HG03060 (cell line): ENCODE results near the gene RARRES1.

Experiments used
- ATAC-seq: cut with Tn5 transposase; IDR thresholded peaks from one replicate; pipeline ENCODE4 v1.9.1; 2021; ENCODE audit warnings: low read depth, moderate number of reproducible peaks; ENCODE audit not compliant: unreplicated experiment

RARRES1 gene

GRCh38 chr3:158737410-158737809 is 5.2 kb upstream of the RARRES1 start:
- ATAC-seq, result no peak

GRCh38 chr3:158735296-158736033 is 3.2 kb upstream of the RARRES1 start:
- no peak for ATAC-seq

DNA sequence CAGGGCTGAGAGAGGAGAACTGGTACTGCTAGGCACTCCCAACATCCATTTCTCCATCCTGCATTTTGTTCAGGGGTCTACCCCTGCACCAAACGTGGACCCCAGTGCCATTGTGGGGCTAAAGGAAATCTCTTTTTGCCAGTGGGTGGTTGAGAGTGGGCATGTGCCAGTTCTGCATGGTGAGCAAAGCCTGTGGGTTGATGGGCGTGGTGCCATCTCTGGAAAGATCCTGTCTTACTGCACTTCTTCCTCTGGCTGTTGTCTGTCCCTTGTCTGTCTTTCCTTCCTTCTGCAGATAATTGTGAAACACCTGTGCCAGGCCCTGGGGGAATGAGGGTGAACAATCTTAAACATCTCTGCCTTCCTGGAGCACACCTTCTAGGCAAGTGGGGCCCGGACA is 1.4 kb upstream of the RARRES1 start:
- ATAC-seq, result no peak

GRCh38 chr3:158732856-158733200 is 571 bp upstream of the RARRES1 start:
- no peak for ATAC-seq

GRCh38 chr3:158731486-158731885 is 771 bp downstream of the RARRES1 start:
- no peak for ATAC-seq

GRCh38 chr3:158728851-158729250 is 3.4 kb downstream of the RARRES1 start:
- ATAC-seq, result no peak

GRCh38 chr3:158728061-158728377 is 4.2 kb downstream of the RARRES1 start:
- no peak for ATAC-seq

GRCh38 chr3:158727206-158728060 is 4.8 kb downstream of the RARRES1 start:
- peak; percentile 52 for ATAC-seq

DNA sequence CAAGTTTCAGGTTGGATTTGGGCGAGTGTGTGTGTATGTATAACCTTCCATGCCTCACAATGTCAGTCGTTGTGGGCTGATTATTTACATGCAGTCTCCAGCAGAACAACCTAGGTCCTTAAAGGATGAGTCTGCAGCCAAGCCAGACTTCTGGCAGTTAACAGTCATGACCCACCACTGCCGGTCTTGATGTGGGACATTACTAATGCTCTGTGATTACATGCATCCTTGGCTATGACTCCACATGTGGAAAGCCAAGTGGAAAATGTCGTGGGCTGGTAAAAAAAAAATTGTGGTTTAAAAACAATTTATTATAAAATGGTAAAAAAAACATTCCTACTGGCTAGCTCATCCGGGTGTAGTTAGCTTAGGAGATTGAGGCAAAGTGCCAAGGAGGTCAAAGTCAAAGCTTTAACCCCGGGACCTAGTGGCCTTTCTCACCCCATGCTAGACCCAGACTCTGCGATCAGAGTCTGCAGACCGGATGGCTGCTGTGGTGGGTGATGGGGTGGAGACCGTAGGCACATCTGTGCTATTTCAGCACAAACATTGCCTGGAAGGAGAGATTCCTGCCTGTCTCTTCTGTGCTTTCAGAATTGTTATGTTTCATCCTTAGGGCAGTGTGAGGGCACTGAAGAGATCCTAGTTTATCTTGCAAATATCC is 6.8 kb downstream of the RARRES1 start:
- no peak for ATAC-seq

- no peak for ATAC-seq
Measured at GRCh38 chr3:158723991-158724390, 8.3 kb downstream of the RARRES1 start.

DNA sequence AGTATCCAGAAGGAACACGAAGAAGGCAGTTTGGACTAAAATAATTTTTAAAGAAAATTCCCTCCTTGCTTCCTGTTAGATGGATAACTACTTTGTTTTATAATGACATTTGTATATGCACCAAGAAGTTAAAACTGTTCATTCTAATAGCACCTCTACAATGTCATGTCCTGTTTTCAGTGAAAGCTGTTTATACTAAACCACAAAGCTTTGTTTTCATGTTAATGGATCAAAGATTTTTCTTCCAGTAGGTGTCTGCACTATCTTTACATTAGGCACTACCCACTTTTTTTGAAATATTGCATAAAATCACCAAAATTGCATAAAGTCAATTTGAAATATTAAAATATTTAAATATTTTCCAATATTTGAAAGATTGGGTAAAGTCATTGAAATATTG is 10.1 kb downstream of the RARRES1 start:
- ATAC-seq, result no peak

- ATAC-seq, result no peak
Measured at GRCh38 chr3:158718490-158719170, 13.6 kb downstream of the RARRES1 start.

DNA sequence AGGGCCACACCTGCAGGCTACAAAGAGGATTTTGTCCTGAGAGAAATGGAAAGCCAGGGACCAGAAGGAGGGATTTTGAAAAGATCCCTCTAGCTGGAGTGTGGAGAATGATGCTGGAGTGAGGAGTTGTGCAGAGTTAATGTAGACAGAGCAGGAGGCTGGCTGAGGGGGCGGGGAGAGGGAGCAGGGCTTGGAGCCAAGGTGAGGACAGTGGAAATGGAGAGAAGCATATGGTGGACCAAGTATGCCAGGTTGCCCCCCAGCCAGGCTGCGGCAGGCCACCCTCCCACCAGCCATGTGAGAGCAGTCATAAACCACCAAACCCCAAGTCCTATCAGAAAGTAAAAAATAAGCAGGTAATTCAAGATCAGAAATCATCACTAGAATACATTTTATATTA is 14.7 kb downstream of the RARRES1 start:
- no peak for ATAC-seq

GRCh38 chr3:158713094-158713499 is 19.2 kb downstream of the RARRES1 start:
- ATAC-seq, result no peak

DNA sequence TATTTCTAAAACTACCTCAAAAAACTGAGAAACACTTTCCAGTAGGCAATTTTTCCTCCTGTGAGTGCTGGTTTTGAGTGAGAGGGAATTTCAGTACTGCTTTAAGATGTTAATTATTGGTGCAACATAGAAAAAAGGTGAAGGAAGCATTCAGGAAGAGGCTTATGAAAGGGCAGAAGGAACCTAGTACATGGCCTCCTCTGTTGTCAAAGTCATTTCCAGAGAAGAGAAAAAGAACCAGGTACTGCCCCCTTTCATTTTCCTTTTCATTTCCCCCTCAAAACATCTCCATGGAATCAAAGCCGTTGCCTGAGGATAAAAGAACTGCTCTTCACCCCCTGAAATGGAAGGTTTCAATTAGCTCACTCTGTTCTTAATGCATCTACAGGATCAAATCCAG is 19.8 kb downstream of the RARRES1 start:
- ATAC-seq, result no peak

- ATAC-seq, result no peak
Measured at GRCh38 chr3:158711886-158712285, 20.4 kb downstream of the RARRES1 start.

DNA sequence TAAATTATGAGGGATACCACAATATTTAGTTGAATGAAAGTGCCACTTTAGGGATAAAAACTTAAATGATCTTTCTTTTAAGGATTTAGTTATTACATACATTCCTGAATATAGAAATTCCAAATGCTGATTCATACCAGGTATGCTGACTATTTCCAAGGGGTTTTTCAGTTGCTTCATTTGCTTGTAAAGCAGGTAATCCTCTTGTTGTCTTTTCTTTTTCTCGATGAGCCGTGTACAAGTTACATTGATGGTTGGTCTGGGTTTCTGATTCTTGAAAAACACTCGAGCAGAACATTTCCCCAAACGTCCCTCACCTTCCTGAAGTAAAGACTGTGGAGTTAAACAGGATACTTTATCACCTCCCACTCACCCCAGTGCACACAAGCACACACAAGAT is 21.7 kb downstream of the RARRES1 start:
- no peak for ATAC-seq

GRCh38 chr3:158709666-158710083 is 22.6 kb downstream of the RARRES1 start:
- no peak for ATAC-seq

DNA sequence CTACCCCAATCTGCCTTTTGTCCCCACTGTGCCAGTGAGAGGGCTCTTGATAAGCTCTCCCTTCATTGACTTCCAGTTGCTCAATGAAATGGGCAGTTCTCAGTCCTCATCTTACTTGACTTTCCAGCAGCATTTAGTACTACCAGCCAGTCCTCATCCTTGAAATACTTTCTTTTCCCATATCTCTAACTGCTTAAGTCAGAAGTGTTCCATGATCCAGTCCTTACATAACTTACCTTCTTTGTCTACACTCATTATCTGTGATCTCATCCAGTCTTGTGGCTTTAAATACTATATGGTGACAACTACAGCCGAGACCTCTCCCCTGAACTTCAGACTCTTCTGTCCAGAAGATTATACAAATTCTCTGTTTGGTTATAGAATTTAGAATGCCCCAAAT is 28.7 kb downstream of the RARRES1 start:
- no peak for ATAC-seq

- no peak for ATAC-seq
Measured at GRCh38 chr3:158702815-158703481, 29.3 kb downstream of the RARRES1 start.
